AG09319 (cell line): Measurements from ENCODE around the gene DNASE1L3.
A peak's percentile ranks its signal among the peaks of the same experiment; 100 is the strongest.

Experiments
- DNase-seq: peaks from one replicate; pipeline ENCODE4 v3.0.0-alpha.2; 2010; ENCODE audit warnings: low read depth; ENCODE audit errors: extremely low read depth
- CTCF ChIP-seq: IDR thresholded peaks from 2 replicates; pipeline ENCODE4 v1.5.1; 2011; ENCODE audit warnings: low read depth, mild to moderate bottlenecking, inconsistent platforms, low read length, moderate library complexity

The DNASE1L3 gene

GRCh38 chr3:58179235-58180098, 31.3 kb downstream of the DNASE1L3 start:
- DNase-seq: no peak
- TF ChIP-seq CTCF: no peak

GRCh38 chr3:58178528-58179234, 32.1 kb downstream of the DNASE1L3 start:
- no peak for DNase-seq
- no peak for TF ChIP-seq CTCF

GRCh38 chr3:58177747-58178527, 32.8 kb downstream of the DNASE1L3 start:
- TF ChIP-seq CTCF: peak; percentile 95

GRCh38 chr3:58176827-58177489, 33.8 kb downstream of the DNASE1L3 start:
- TF ChIP-seq CTCF: no peak
- no peak for DNase-seq

More at GRCh38 chr3:58177747-58178527, 32.8 kb downstream of the DNASE1L3 start:
- DNase-seq: peak; percentile 54

- TF ChIP-seq CTCF: no peak
- no peak for DNase-seq
These were observed 34.6 kb downstream of the DNASE1L3 start for GRCh38 chr3:58176185-58176530.

GRCh38 chr3:58175437-58176184, 35.2 kb downstream of the DNASE1L3 start:
- TF ChIP-seq CTCF: no peak

More at GRCh38 chr3:58175437-58176184, 35.2 kb downstream of the DNASE1L3 start:
- no peak for DNase-seq
